ENCODE measurements around the gene ALDH4A1.

Gene ALDH4A1

DNA sequence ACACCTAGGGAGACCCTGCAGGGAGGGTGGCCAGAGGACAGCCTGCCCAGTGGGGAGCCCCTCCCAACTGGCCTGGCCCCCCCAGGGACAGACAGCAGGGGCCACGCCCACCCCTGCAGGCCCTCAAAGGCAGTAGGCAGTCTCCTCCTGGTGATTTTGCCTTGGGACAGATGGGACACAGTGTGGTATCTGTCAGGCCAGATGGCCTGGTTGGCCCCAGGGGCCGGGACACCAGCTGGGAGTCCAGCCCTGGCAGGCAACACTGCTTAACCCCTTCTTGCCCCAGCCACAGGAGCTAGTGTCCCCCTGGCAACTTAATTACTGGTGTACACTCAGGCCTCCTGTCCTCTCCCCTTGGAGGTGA is 36.3 kb upstream of the ALDH4A1 start:
- DNase-seq: no peak

DNA sequence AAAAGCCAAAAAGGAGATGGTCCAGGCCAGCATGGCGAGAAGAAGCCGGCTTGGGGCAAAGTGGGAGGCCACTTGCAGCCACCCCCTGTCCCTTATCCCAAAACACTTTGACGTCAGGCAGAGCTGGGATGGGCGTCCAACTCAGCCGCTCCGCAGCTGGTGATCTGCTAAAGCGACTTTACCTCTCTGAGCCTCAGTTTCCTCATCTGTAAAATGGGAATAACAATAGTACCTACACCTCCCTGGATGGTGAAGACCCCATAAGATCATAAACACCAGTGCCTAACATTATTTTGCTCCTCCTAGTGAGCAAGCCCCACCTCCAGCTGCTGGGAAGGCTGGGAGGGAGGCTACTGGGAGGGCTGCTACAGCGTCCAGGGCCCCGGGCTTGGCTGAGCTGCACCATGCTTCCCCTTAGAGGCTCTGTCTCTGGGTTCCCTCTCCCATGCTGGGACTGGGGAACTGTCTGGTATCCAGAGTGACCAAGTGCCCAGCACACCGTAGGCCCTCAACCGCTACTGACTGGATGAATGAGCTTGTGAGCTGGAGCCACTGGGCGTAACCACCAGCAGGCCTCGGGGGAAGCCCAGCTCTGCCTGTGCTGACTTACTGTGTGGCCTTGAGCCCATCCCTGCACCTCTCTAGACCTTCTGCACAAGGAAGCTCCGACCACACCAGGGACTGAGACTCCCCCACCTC is 35.8 kb upstream of the ALDH4A1 start:
- DNase-seq: no peak

DNA sequence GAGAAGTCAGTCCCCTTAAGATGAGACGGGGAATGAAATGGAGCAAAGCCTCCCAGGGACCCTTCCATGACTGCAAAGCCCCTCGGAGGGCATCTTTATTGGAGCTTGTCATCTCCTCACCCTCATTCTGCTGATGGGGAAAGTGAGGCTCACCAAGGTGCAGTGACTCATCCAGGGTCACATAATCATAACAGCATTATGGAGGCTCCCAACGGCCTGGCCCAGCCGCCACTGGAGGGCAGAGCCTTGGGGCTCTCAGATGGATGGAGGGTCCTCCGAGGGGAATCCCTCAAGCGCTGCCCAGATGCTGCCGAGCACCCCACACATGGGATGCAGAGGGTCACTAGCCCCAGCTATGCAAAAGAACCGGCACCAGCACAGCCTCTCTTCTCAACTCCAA is 35.2 kb upstream of the ALDH4A1 start:
- no peak for DNase-seq

DNA sequence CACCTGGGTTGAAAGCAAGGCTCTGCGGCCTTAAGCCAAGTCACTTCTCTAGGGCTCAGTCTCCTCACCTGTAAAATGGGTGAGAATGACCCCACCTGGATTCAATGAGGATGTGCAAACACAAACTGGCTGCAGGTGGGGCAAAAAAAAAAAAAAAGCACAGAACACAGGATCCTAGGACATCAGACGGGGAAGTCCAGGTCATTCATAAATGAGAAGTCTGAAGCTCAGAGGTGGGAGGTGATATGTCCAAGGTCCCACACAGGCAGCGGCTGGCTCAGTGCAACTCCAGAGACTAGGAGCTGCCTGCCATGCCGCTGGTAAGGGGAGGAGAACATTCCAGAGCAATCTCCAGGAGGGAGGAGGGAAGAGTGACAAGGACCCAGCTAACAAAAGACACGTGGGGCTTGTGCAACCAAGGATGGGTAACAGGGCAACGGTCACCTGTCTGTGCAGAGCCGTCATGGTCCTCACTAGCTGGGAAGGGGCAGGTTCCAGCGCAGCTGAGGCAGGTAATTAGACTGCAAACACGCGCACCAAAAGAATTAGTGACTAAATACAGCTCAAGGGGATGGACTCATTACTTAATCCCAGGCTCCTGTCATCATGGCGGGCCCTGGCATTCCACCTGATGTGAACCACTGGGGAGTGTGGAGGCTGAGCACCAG is 34.6 kb upstream of the ALDH4A1 start:
- DNase-seq: no peak

DNA sequence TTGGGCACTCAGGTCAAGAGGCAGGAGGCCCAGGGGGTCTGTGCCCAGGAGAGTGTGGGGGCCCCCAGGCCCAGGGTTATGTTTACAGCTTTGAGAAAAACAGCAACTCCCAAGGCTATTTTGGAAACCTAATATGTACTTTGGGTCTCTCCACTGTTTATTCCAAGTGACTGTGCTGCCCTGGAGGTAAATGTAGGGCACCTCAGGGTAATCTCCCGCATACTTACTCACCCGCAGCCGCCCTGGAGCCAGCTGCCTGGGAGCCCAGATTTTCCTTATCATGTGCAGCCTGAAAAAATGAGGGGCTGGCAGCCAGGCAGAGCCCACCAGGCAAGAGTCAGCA is 34.1 kb upstream of the ALDH4A1 start:
- no peak for DNase-seq

DNA sequence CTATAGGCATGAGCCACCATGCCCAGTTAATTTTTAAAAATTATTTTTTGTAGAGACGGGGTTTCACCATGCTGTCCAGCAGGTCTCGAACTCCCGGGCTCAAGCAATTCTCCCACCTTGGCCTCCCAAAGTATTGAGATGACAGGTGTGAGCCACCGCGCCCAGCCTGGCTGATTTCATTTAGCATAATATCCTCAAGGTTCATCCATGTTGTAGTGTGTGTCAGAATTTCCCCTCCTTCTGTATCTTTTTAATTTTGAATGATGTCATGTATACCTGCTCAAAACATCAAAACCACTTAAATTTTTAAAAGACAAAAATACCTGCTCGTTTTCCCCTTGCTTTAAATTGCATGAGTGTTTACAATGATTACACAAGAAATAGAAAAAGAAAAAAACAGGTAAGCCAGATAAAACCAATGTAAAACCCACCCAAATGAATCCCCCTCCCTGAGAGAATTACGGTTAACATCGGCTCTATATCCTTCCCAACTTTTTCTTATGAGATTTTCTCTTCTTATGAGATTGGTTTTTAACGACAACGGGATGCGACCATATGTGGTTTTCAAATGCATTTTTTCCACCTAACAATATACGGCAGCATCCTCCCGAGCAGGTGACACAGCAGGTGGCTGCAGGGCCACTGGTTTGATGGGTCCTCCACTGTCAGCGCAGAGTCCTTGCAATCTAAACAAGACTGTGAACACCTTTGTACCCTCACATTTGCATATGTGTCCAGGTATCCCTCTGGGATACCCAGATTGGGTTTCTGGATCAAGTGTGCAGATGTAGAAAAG is 32.0 kb upstream of the ALDH4A1 start:
- DNase-seq: no peak

DNA sequence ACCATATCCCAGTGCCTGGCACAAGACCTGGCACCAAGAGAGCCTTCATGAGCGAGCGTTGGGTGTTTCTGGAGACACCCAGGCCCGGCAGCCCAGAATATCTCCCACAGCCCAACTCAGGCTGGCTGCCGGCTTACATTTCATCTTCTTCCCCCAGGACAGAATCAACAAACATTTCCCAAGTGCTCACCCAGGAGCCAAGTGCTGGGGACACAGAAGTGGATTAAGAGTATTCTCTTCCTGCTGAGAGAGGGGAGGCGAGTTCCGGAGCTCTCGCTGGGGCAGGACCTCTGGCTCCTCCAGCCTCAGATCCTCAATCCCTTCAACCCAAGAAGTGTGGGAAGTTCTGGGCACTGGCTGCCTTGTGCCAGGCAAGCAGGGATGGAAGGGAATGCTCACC is 30.5 kb upstream of the ALDH4A1 start:
- no peak for DNase-seq

DNA sequence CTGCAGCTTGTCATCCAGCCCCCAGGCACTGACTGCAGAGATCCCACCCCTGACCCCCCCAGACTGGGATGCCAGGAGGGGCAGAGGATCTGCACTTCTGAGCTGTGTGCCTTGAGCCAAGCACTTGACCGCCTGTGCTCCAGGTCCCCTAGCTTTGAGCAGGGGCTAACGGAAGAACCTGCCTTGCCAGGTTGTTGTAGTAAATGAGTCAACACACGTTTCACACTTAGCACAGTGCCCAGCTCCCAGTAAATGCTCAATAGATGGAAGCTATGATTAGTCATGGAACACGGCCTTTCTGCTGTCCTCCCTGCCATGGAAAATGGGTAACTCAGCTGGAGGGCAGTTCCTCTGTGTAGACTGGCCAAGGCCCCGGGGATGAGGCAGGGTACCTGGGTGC is 30.0 kb upstream of the ALDH4A1 start:
- no peak for DNase-seq

DNA sequence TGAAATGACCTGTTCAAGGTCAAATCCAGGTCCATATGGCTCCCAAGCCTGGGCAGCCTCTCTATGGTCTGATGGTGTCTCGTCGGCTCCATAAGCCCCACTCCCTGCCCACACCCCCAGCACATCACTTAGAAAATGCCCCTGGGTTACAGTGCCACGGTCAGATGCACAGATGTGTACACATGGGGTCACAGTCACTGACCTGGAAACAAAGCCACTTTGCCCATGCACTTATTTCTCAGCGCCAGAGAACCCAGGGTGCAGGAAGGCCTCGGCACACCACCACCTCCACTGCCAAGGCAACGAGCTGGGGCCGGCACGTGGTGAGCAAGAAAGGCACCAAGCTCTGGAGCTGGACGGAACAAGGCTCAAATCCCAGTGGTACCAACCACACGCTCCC is 29.4 kb upstream of the ALDH4A1 start:
- DNase-seq: no peak

DNA sequence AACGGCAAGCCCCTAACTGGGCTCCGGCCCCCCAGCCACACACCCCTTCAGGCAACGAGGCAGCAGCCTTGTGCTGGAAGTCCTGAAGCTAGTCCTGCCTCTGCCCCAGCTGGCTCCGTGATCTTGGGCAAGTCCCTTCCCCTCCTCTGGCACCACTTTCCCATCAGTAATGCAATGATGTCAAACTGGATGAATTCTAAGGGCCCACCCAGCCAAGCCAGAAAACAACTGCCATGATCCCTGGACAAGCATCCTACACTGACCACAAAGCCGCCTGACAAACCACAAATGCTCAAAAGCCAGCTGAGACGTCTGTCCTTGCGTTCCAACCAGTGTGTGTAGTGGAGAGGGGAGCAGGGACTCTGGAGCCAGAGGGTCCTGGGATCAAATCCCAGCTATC is 27.3 kb upstream of the ALDH4A1 start:
- no peak for DNase-seq

DNA sequence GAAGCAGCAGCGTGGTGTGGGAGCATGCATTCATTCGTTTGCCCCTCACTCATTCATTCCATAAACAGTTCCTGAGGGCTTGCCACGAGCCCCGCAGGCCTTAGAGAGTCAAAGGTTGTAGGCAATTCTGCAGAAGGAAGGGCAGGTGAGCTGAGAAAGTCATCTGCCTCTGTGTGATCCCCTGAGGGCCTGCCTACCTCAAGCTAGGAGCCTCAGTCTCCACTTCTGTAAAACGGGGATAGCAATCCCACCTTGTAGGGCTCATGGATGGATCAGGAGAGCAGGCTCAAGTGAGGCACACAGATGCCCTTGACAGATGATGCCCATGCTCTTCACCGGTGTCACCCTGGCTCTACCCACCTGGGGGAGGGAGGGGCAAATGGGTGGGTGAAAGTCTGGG is 26.6 kb upstream of the ALDH4A1 start:
- no peak for DNase-seq

DNA sequence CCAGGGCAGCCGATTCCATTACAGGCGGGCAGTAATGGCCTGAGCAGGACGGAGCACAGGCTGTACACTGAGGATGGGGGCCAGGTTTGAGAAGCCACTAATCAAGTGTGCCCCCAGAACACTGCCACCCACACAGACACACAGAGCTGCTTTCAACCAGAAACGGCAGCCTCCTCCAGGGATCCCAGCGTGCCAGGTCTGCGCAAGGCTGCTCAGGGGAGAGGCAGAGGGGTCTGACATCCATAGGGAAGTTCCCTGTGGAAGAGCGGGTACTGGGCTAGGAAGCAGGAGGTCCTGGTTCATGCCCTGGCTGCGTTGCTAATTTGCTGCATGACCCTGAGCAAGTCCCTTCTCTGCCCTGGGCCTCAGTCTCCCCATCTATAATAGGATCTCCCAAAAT is 26.1 kb upstream of the ALDH4A1 start:
- no peak for DNase-seq

DNA sequence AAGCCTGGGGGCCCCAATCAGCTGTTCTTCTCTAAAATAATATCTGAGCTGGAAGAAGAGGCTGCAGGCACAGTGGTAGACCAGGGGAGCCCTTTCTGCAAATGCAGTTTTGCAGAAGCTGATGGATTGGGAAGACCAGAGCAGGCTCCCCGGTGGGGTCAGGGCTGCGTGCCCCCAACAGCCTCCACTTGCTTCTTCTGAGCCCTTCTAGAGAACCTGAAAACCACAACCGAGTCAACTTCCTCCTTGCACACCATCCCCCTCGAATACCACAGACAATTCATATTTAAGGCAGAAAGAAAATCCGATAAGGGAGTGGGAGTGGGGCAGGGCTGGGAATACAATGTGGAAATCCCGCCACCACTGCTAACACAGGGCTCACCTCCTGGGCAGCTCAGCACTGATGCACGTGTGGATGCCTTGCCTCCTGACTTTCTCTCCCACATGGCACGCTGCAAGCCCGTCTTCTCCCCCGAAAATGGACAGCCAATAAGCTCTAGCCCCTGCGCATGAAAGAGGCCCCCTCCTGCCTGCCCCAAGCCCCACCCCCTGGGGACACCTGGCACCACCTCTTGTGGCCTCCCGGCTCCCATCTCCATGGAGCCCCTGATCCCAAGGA is 25.4 kb upstream of the ALDH4A1 start:
- no peak for DNase-seq

DNA sequence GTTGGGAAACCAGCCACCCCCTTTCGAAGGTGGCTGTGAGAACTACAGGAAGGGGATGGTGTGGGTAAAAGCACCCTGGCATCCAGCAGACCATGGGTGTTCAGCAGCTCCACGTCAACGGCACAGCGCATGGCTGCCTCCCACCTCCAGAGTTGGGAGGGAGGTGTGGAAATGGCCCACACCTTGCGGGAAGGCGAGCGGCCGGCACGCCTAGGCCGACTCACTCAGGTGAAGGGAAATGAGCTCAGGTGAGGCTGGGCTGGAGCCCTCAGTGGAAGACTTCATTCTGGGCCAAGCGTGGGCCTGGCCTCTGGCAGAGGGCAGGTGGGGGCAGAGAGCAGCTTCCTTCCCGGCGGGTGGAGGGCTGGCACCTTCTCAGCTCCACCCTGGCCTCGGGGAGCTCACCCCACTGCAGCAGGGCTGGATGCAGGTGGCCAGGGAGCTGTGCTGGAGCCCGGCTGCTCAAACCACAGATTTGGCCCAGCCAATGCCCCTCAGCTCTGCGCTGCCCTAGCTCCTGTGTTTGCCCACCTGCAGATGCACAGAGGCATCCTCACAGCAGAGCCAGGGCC is 24.8 kb upstream of the ALDH4A1 start:
- peak; percentile 31 for DNase-seq

DNA sequence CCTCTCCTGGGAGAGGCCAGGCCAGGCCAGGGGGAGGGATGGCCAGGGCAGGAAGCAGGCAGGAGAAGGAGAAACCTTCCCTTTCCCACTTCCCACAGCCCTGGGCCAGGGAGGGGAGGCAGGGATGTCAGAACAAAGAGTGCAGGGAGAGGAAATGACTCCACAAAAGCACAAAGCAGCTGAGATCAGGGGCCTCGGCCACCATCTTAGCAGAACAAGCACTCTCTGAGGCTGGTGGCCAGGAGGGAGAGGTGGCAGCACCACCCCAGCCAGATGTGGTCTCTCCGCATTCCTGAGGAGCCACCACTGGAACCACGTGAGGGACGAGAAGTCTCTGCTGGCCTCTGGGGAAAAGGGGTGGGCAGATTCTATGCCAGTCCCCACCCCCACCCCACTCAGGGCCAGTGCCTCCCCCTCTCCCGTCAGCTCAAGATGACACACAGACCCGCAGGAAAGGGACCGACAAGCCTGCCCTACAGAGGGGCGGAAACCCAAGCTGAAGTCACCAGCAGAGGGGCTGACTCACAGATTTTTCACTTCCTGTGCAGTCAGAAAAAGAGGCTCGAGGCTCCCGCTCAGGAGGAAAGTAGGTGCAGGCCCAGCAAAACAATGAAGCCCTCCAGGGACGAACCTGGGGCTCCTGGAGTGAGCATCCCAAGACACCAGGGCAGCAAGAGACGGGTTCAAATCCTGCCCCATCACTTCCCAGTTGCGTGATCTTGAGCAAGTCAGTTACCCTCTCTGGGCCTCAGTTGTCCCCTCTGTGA is 24.1 kb upstream of the ALDH4A1 start:
- DNase-seq: peak; percentile 79

DNA sequence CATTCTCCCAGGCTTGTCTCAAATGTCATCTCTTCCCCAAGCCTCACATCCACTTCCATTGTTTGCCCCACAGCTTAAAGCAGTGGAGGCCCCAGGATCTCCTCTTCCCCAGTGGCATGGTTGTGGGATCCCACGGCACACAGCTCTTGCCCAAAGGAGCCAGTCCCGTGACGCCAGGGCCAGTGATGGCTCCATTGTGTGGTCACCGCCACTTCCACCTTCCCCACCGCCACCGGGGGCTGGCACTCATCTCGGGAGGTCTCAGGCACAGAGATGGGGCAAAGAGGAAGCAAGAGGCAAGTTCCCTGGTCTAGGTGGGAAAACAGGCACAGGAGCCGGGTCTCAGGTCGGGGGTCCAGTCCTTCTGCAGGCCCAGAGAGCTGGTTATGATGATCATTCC is 22.9 kb upstream of the ALDH4A1 start:
- no peak for DNase-seq

DNA sequence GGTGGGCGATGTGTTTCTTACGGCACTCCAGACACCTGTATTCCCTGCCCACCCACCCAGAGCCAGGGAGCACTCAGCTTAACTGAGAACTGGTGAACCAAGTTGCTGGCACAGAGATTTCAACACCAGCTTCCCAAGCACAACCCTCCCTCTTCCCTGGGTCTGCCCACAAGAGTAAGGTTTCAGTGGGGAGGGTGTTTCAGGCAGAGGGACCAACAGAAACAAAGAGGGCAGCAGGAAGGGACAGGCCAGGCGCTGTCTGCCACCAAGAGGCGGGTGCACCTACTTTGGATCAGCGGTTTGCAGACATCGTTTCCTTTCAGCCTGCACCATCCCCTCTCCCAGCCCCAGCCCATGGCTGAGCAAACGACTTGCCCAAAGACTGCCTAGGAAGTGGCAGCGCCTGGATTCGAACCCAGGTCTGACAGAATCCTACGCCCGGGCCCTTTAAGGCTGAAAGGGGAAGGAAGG is 21.9 kb upstream of the ALDH4A1 start:
- DNase-seq: no peak

DNA sequence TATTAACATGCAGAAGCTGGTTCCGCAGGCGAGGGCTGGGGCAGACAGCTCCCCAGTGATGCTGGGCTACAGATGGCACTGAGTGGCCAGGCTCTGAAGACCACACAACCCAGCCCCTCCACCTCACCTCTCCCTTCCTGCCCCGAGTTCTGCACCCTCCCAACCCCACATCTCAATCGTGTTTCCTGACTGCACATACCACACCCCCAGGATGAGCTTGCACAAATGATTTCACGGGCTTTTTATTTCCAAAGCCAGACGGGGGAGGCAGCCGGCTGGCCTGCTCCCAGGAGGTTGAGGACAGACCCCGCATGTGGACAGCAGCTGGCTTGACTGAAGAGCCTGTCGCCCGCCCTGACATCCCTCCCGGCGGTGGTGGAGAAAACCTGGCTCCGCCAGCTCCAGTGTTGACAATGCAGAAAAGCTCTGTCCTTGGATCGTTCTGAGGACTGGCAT is 21.4 kb upstream of the ALDH4A1 start:
- DNase-seq: no peak

DNA sequence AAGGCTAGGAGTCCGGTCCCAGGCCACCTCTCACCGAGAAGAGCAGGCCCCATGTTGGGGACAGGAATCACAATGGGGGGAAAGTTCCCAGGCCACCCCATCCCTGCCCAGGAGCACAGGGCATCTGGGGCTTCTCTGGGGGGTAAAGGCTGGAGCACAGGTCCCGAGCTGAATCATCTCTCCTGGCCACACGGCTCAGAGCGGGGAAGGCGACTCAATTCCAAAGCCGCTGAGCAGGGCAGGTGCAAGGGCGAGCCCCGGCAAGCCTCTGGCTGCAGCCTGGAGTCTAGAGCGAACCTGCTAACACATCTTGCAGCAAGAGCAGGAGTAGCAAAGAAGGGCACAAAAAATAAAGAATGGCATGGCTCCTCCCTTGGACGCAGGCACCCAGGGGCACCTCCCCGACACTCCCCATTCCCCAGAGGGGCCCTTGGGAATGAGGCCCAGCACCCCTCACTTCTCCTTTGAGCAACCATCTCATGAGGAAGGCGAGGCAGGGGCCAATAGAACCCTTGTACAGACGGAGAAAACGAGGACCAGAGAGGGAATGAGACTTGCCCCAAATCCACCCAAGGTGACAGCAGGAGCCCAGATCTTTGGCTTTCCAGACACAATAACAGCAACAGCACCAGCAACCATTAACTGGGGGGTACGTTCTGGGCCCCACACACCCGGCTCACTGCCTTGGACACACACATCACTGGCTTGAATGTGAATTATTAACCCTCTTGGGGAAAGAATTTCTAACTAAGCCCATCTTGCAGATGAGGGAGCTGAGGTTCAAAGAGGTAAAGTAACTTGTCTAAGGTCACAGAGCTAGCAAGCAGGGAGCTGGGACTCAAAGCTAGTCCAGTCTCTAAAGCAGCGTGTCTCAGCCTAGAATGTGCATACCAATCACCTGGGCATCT is 20.7 kb upstream of the ALDH4A1 start:
- DNase-seq: no peak

DNA sequence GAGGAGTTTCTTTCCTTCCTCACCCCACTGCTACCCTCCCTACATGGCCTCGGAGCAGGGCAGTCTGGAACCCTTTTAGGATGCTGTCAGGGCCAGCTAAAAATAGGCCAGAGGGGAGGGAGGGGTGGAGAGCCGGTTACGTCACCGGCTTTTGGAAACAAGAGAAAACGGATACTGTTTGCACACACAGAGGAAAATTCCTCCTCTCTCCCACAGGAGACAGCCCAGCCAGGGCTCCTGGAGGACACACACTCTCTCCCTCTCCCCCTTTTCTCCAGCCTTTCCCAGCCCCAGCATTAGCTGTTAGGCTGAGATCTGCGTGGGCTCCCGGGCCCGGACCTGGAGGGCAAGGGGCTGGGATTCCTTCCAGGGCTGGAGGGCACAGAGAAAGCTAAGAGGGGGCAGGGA is 20.0 kb upstream of the ALDH4A1 start:
- no peak for DNase-seq

DNA sequence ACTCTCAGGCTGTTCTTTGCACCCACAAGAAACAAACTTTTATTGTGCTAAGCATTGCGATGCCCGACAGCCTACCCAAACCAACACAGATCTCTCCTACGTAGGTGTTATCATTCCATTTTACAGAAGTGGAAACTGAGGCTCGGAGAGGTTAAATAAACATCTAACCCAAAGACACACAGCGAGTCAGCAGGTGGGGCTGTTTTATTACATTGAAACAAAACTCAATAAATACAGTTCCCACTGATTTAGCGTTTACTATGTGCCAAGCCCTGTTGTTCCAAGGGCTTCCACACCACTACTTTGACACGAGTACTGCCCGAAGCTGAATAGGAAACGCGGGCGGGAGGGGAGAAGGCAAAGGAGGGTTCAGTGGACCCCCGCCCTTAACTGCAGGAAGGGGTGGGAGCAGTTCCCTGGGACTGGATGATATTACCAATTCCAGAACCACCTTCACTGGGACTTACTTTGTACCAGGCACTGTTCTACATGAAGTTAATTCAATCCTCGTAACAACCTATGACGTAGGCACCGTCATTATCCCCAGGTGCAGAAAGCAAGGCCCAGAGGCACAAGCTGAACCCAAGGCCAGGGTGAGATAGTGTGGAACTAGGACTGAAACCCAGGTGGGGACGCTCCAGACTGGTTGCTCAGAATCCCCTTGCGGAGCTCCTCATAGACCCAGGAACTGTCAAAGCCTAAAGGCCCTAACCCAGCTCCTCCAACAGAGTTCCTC is 19.3 kb upstream of the ALDH4A1 start:
- no peak for DNase-seq

Data from activated effector memory CD4-positive, alpha-beta T cell treated with Interleukin-2 at 50 U/mL for 16 hours (primary cell).